ENCODE results near the gene GCAT. TPM values are rescaled to one million over a fixed set of nuclear protein-coding genes. Genes with fewer than 3 reads are reported as not detected.

Gene GCAT
- total and polyA plus RNA-seq, 9 of the 15 experiments (the other 6 are each of a cell fraction or from before 2014, with no cell fraction given): 1.9 to 69.9 (median 26.4) TPM

DNA sequence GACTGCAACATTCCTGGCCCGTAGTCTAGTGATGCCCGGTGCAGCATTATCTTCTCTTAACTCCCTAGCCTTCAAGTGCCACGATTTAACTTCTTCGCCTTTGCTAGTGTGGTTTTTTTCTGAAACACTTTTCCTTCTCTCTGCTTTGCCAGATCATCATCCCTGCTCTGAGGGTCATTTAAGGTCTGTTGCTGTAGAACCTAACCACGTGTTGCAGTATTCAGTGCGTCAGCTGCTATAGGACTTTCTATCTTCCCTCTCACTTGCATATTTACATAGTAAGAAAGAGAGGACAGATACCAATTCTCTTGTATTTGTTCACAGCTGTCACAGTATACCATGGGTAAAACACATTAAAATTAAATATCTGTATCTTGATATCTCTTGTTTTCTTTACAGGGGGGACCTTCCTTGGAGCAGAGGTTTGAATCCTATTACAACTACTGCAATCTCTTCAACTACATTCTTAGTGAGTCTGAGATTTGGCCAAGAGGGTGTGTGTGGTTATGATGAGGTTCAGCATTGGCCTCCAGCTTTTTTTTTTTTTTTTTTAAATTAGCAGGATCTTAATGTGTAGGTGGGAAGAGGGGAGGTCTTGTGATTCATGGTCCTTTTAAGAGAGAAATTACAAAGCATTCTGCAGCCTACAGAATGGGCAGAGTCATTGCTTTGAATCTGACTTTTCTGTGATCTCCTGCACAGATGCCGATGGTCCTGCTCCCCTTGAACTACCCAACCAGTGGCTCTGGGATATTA lies 55.0 kb downstream of the GCAT start (continued):
- TF ChIP-seq ZNF318 (IDR thresholded peaks at IDR 0.05; ENCODE audit: borderline replicate concordance in 1 of 2, low read depth in 1 of 2) (no peak), HNRNPLL (IDR thresholded peaks at IDR 0.05; ENCODE audit: low read depth, low read length, poor library complexity, severe bottlenecking) (no peak)
- TF ChIP-seq, protein P1, sequence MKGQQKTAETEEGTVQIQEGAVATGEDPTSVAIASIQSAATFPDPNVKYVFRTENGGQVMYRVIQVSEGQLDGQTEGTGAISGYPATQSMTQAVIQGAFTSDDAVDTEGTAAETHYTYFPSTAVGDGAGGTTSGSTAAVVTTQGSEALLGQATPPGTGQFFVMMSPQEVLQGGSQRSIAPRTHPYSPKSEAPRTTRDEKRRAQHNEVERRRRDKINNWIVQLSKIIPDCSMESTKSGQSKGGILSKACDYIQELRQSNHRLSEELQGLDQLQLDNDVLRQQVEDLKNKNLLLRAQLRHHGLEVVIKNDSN (CRISPR knock-in tag; IDR thresholded peaks at IDR 0.05): no peak
